Stomach (tissue), 4 donors: ENCODE results near the gene ESYT3.

Source experiments
- POLR2A ChIP-seq, 4 donors: fragments of 450-650 bp; IDR thresholded peaks; one replicate each; pipeline ENCODE4 v1.6.1; 2016; ENCODE audit warnings: antibody characterized with exemption in 4 of 4, control low read depth in 2 of 4, mild to moderate bottlenecking in 1 of 4, moderate library complexity in 1 of 4
- TF ChIP-seq, protein P1 (sequence below), 7 experiments: fragments of 450-650 bp in 4 of 7; fragments of 200-600 bp in 3 of 7; sonication (generic) in 3 of 7; IDR thresholded peaks; one replicate each; pipeline ENCODE4 v1.5.1; 2016 to 2019; ENCODE audit warnings: antibody characterized with exemption in 7 of 7, control low read depth in 2 of 7, mild to moderate bottlenecking in 1 of 7

DNA sequence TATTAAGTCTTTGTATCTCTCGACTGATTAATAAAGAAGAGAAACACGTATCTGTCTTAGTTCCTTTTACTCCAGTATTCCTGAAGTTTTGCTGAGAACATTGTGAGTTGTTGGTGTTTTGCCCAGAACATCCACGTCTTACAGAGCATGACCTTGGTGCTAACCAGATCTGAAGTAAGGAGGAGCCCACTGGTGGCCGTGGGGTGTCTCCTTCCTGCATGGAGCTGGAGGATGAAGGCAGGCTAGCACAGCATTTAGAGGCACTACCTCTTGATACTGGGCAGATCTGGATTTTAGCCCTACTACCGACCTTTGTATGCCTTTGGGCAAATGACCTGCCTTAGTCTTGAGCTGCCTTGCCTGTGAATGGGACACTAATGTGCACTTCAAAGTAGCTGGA lies 28.9 kb upstream of the ESYT3 start:
- TF ChIP-seq, protein P1, sequence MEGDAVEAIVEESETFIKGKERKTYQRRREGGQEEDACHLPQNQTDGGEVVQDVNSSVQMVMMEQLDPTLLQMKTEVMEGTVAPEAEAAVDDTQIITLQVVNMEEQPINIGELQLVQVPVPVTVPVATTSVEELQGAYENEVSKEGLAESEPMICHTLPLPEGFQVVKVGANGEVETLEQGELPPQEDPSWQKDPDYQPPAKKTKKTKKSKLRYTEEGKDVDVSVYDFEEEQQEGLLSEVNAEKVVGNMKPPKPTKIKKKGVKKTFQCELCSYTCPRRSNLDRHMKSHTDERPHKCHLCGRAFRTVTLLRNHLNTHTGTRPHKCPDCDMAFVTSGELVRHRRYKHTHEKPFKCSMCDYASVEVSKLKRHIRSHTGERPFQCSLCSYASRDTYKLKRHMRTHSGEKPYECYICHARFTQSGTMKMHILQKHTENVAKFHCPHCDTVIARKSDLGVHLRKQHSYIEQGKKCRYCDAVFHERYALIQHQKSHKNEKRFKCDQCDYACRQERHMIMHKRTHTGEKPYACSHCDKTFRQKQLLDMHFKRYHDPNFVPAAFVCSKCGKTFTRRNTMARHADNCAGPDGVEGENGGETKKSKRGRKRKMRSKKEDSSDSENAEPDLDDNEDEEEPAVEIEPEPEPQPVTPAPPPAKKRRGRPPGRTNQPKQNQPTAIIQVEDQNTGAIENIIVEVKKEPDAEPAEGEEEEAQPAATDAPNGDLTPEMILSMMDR (IDR thresholded peaks at IDR 0.05) = no peak
- no peak for TF ChIP-seq POLR2A (IDR thresholded peaks at IDR 0.05)
